Stimulated activated CD4-positive, alpha-beta T cell treated with anti-CD3 and anti-CD28 coated beads, Interleukin-1b, Interleukin-23, amount 100 ng/mL, for 24 hours (primary cell): ENCODE results near the gene SCAMP3.
"Not testable (repeated sequence)": the region's sequence is repeated elsewhere in the genome, so short reads cannot be mapped to it uniquely, and the experiment has no call there.

Source experiments
- DNase-seq, 4 experiments: peaks; one replicate each; pipeline ENCODE4 v3.0.0-alpha.2; 2020; ENCODE audit warnings: low read depth in 4 of 4, low spot score in 1 of 4

Gene SCAMP3

GRCh38 chr1:155261852-155262673 is at the start of gene SCAMP3:
SCAMP3 (minus strand) TSS chr1:155262360; CDS start chr1:155262151, 209 bp downstream.
- peak; percentile 59 to 84 (median 78) for DNase-seq

- no peak for DNase-seq
These were observed 47.4 kb upstream of the SCAMP3 start for GRCh38 chr1:155309423-155310021.

GRCh38 chr1:155308493-155309422 is 46.6 kb upstream of the SCAMP3 start, which contains the start of gene FDPS:
FDPS (plus strand) TSS chr1:155308866; CDS start chr1:155309790, 924 bp downstream.
- DNase-seq: peak; percentile 87 to 95 (median 90)

- DNase-seq: no peak
These were observed 45.1 kb upstream of the SCAMP3 start for GRCh38 chr1:155307247-155307740.

- no peak for DNase-seq
These were observed 43.8 kb upstream of the SCAMP3 start for GRCh38 chr1:155305881-155306391.

GRCh38 chr1:155304558-155305063 is 42.5 kb upstream of the SCAMP3 start:
- DNase-seq: no peak

GRCh38 chr1:155301342-155301841 is 39.2 kb upstream of the SCAMP3 start, which contains the start of gene PKLR:
PKLR (minus strand) TSS chr1:155301438; CDS start chr1:155301395, 43 bp downstream.
- no peak for DNase-seq

GRCh38 chr1:155300553-155301329 is 38.6 kb upstream of the SCAMP3 start:
- no peak for DNase-seq

- no peak for DNase-seq
These were observed 37.9 kb upstream of the SCAMP3 start for GRCh38 chr1:155300024-155300423.

- no peak for DNase-seq
These were observed 35.2 kb upstream of the SCAMP3 start for GRCh38 chr1:155297384-155297783.

- DNase-seq: no peak
These were observed 34.5 kb upstream of the SCAMP3 start for GRCh38 chr1:155296661-155297060.

GRCh38 chr1:155295942-155296267 is 33.7 kb upstream of the SCAMP3 start:
- DNase-seq: no peak

GRCh38 chr1:155295183-155295941 is 33.2 kb upstream of the SCAMP3 start:
- DNase-seq: no peak

GRCh38 chr1:155294520-155295182 is 32.5 kb upstream of the SCAMP3 start:
- no peak for DNase-seq

GRCh38 chr1:155293086-155293749 is 31.1 kb upstream of the SCAMP3 start:
- DNase-seq: no peak

GRCh38 chr1:155291006-155291405 is 28.8 kb upstream of the SCAMP3 start:
- not testable (repeated sequence) for DNase-seq

- DNase-seq: no peak
These were observed 25.9 kb upstream of the SCAMP3 start for GRCh38 chr1:155287987-155288543.

- DNase-seq: no peak
These were observed 24.4 kb upstream of the SCAMP3 start for GRCh38 chr1:155286544-155286943.
